Mesendoderm (in vitro differentiated cells): Measurements from ENCODE around the gene SPATA12.

Experiments used
- DNase-seq: peaks from one replicate; pipeline ENCODE4 v3.0.0; 2013
- H2AK5ac ChIP-seq: 2 replicates; pipeline ENCODE4 v1.6.1; 2013; ENCODE audit warnings: low read length, inconsistent platforms
- H2BK120ac ChIP-seq: 2 replicates; pipeline ENCODE4 v1.6.1; 2013; ENCODE audit warnings: low read depth, mild to moderate bottlenecking, low read length, moderate library complexity, mixed read lengths
- H2BK15ac ChIP-seq: replicated peaks from 2 replicates; pipeline ENCODE4 v1.6.1; 2013; ENCODE audit warnings: low read depth, mild to moderate bottlenecking, moderate library complexity
- H2BK5ac ChIP-seq: 2 replicates; pipeline ENCODE4 v1.6.1; 2013; ENCODE audit warnings: low read length, inconsistent platforms
- H3K18ac ChIP-seq: 2 replicates; pipeline ENCODE4 v1.6.1; 2013; ENCODE audit warnings: mild to moderate bottlenecking, low read length, mixed read lengths
- H3K23ac ChIP-seq: one replicate; pipeline ENCODE4 v1.6.1; 2013; ENCODE audit warnings: low read length
- H3K27ac ChIP-seq: 2 replicates; pipeline ENCODE4 v1.5.1; 2013; ENCODE audit warnings: low read depth, mild to moderate bottlenecking, inconsistent platforms, low read length, moderate library complexity
- H3K27me3 ChIP-seq: 2 replicates; pipeline ENCODE4 v1.6.1; 2013; ENCODE audit warnings: low read length, control low read depth, mild to moderate bottlenecking, inconsistent platforms; ENCODE audit not compliant: insufficient read depth, poor library complexity
- H3K36me3 ChIP-seq: 2 replicates; pipeline ENCODE4 v1.6.1; 2013; ENCODE audit warnings: low read length, inconsistent platforms; ENCODE audit not compliant: control insufficient read depth, insufficient read depth
- H3K4ac ChIP-seq: one replicate; pipeline ENCODE4 v1.6.1; 2013; ENCODE audit warnings: low read depth, mild to moderate bottlenecking, low read length, moderate library complexity
- H3K4me1 ChIP-seq: 2 replicates; pipeline ENCODE4 v1.6.1; 2013; ENCODE audit warnings: low read depth, low read length, inconsistent platforms; ENCODE audit not compliant: control insufficient read depth
- H3K4me2 ChIP-seq: 2 replicates; pipeline ENCODE4 v1.6.1; 2013; ENCODE audit warnings: low read length
- H3K4me3 ChIP-seq: 2 replicates; pipeline ENCODE4 v1.5.1; 2013; ENCODE audit warnings: mild to moderate bottlenecking, low read length
- H3K56ac ChIP-seq: one replicate; pipeline ENCODE4 v1.6.1; 2013; ENCODE audit warnings: low read length
- H3K79me1 ChIP-seq: 2 replicates; pipeline ENCODE4 v1.6.1; 2013; ENCODE audit warnings: low read length, inconsistent platforms
- H3K79me2 ChIP-seq: 2 replicates; pipeline ENCODE4 v1.6.1; 2013; ENCODE audit warnings: mild to moderate bottlenecking, low read length; ENCODE audit not compliant: control insufficient read depth, insufficient read depth
- H3K9ac ChIP-seq: 2 replicates; pipeline ENCODE4 v1.6.1; 2013; ENCODE audit warnings: low read length, inconsistent platforms
- H4K5ac ChIP-seq: one replicate; pipeline ENCODE4 v1.6.1; 2013; ENCODE audit warnings: low read length
- H4K8ac ChIP-seq: one replicate; pipeline ENCODE4 v1.6.1; 2013; ENCODE audit warnings: low read depth, mild to moderate bottlenecking, control low read depth, low read length, moderate library complexity
- WGBS: extraction: QIAGEN DNeasy Blood & Tissue Kit; methylation state at CpG from one replicate; pipeline ENCODE4 v1.1.7; 2013; ENCODE audit warnings: low lambda C conversion rate, missing lambda C conversion rate; ENCODE audit not compliant: insufficient coverage; ENCODE audit errors: extremely low coverage; 5-methylcytosine and 5-hydroxymethylcytosine counted together

Gene SPATA12

GRCh38 chr3:57109437-57110199 is 49.2 kb downstream of the SPATA12 start:
- H2BK120ac ChIP-seq: no peak overlapping the region
- H2AK5ac ChIP-seq: no peak overlapping the region
- H3K56ac ChIP-seq: no peak overlapping the region
- H3K27ac ChIP-seq: no peak overlapping the region
- peaks cover 9% of the 10 kb centered on the region for H3K79me1 ChIP-seq
- peaks cover 7% of the 10 kb centered on the region for H3K4me1 ChIP-seq
- H3K4me3 ChIP-seq: no peak overlapping the region
- H3K18ac ChIP-seq: no peak overlapping the region
- no peak overlapping the region for H3K23ac ChIP-seq
- no peak overlapping the region for H2BK5ac ChIP-seq
- peaks cover 25% of the 10 kb centered on the region for H3K36me3 ChIP-seq
- H4K8ac ChIP-seq: no peak overlapping the region
- H3K4ac ChIP-seq: no peak overlapping the region
- H3K4me2 ChIP-seq: no peak overlapping the region
- no peak overlapping the region for H4K5ac ChIP-seq
- no peak overlapping the region for H2BK15ac ChIP-seq
- H3K27me3 ChIP-seq: no peaks in the 10 kb centered on the region
- WGBS: no CpG with 5 or more reads among the region's 15 CpGs
- H3K79me2 ChIP-seq: peaks cover 4% of the 10 kb centered on the region
- H3K9ac ChIP-seq: no peak overlapping the region
- DNase-seq: no peak

GRCh38 chr3:57110214-57110613 is 49.8 kb downstream of the SPATA12 start:
- no peak overlapping the region for H3K9ac ChIP-seq
- H4K8ac ChIP-seq: no peak overlapping the region
- no peak for DNase-seq
- H2BK15ac ChIP-seq: no peak overlapping the region
- no peak overlapping the region for H3K27ac ChIP-seq
- no CpG with 5 or more reads among the region's 4 CpGs for WGBS
- no peaks in the 10 kb centered on the region for H3K27me3 ChIP-seq
- peaks cover 23% of the 10 kb centered on the region for H3K36me3 ChIP-seq
- peaks cover 4% of the 10 kb centered on the region for H3K79me2 ChIP-seq
- no peak overlapping the region for H3K4me2 ChIP-seq
- no peak overlapping the region for H2BK5ac ChIP-seq
- H3K56ac ChIP-seq: no peak overlapping the region
- no peak overlapping the region for H2BK120ac ChIP-seq
- no peak overlapping the region for H3K4me3 ChIP-seq
- no peak overlapping the region for H4K5ac ChIP-seq
- peaks cover 9% of the 10 kb centered on the region for H3K79me1 ChIP-seq
- no peak overlapping the region for H3K4ac ChIP-seq
- H3K18ac ChIP-seq: no peak overlapping the region
- H3K23ac ChIP-seq: no peak overlapping the region
- H2AK5ac ChIP-seq: no peak overlapping the region
- peaks cover 7% of the 10 kb centered on the region for H3K4me1 ChIP-seq

- Histone ChIP-seq H3K4me1 (peaks cover 11% of the 10 kb centered on the region), H3K36me3 (peaks cover 19% of the 10 kb centered on the region), H3K79me2 (peaks cover 4% of the 10 kb centered on the region), H3K4ac (no peak overlapping the region), H3K56ac (peak overlapping the region; percentile 47), H4K8ac (no peak overlapping the region), H3K9ac (no peak overlapping the region), H3K23ac (no peak overlapping the region), H3K4me2 (no peak overlapping the region), H2BK5ac (no peak overlapping the region), H3K18ac (no peak overlapping the region), H3K27ac (no peak overlapping the region), H3K27me3 (no peaks in the 10 kb centered on the region), H3K4me3 (no peak overlapping the region), H2AK5ac (no peak overlapping the region), H2BK120ac (no peak overlapping the region), H2BK15ac (no peak overlapping the region), H3K79me1 (peaks cover 9% of the 10 kb centered on the region), H4K5ac (no peak overlapping the region)
- WGBS: no CpG with 5 or more reads among the region's 14 CpGs
- no peak for DNase-seq
Observed at GRCh38 chr3:57110798-57111197, 50.3 kb downstream of the SPATA12 start.

- H3K79me1 ChIP-seq: peaks cover 9% of the 10 kb centered on the region
- peaks cover 16% of the 10 kb centered on the region for H3K36me3 ChIP-seq
- no peak overlapping the region for H3K9ac ChIP-seq
Observed at GRCh38 chr3:57112206-57112605, 51.7 kb downstream of the SPATA12 start.

GRCh38 chr3:57116501-57116900 is 56.0 kb downstream of the SPATA12 start:
- H4K5ac ChIP-seq: no peak overlapping the region
- H3K23ac ChIP-seq: no peak overlapping the region
- no peak overlapping the region for H3K4ac ChIP-seq
- no peak overlapping the region for H2BK120ac ChIP-seq
- no peak overlapping the region for H4K8ac ChIP-seq
- peaks cover 9% of the 10 kb centered on the region for H3K4me1 ChIP-seq
- H2BK5ac ChIP-seq: no peak overlapping the region
- no peak overlapping the region for H2AK5ac ChIP-seq
- no peak overlapping the region for H3K27ac ChIP-seq
- H2BK15ac ChIP-seq: no peak overlapping the region
- peaks cover 24% of the 10 kb centered on the region for H3K79me2 ChIP-seq
- H3K9ac ChIP-seq: no peak overlapping the region
- no CpG with 5 or more reads among the region's 3 CpGs for WGBS
- no peak overlapping the region for H3K4me3 ChIP-seq
- peaks cover 15% of the 10 kb centered on the region for H3K79me1 ChIP-seq
- no peak overlapping the region for H3K56ac ChIP-seq
- no peaks in the 10 kb centered on the region for H3K27me3 ChIP-seq
- peaks cover 8% of the 10 kb centered on the region for H3K36me3 ChIP-seq
- no peak overlapping the region for H3K4me2 ChIP-seq
- H3K18ac ChIP-seq: no peak overlapping the region
- no peak for DNase-seq

More at GRCh38 chr3:57112206-57112605, 51.7 kb downstream of the SPATA12 start:
- Histone ChIP-seq H4K8ac (no peak overlapping the region), H2AK5ac (no peak overlapping the region), H3K23ac (no peak overlapping the region), H3K4ac (no peak overlapping the region), H3K27me3 (no peaks in the 10 kb centered on the region), H2BK120ac (no peak overlapping the region), H3K4me3 (no peak overlapping the region), H2BK5ac (no peak overlapping the region), H3K4me1 (peaks cover 11% of the 10 kb centered on the region), H2BK15ac (no peak overlapping the region), H3K27ac (peak overlapping the region; percentile 39), H3K4me2 (no peak overlapping the region), H4K5ac (no peak overlapping the region), H3K56ac (no peak overlapping the region), H3K18ac (no peak overlapping the region), H3K79me2 (peaks cover 4% of the 10 kb centered on the region)
- WGBS: no CpG with 5 or more reads among the region's 5 CpGs
- peak; percentile 78 for DNase-seq

- no peak overlapping the region for H3K27ac ChIP-seq
- no peak overlapping the region for H4K5ac ChIP-seq
- H3K36me3 ChIP-seq: peaks cover 4% of the 10 kb centered on the region
- H4K8ac ChIP-seq: no peak overlapping the region
- no peak overlapping the region for H3K4me3 ChIP-seq
- no peak overlapping the region for H2BK15ac ChIP-seq
- no peak for DNase-seq
- H3K18ac ChIP-seq: no peak overlapping the region
- H3K79me2 ChIP-seq: peaks cover 37% of the 10 kb centered on the region
- no peak overlapping the region for H3K23ac ChIP-seq
- no peak overlapping the region for H2AK5ac ChIP-seq
- no peaks in the 10 kb centered on the region for H3K27me3 ChIP-seq
- H3K79me1 ChIP-seq: peaks cover 18% of the 10 kb centered on the region
- no CpG with 5 or more reads among the region's 3 CpGs for WGBS
- H3K56ac ChIP-seq: no peak overlapping the region
- peaks cover 9% of the 10 kb centered on the region for H3K4me1 ChIP-seq
- no peak overlapping the region for H3K4ac ChIP-seq
- no peak overlapping the region for H3K9ac ChIP-seq
- H2BK5ac ChIP-seq: no peak overlapping the region
- no peak overlapping the region for H2BK120ac ChIP-seq
- H3K4me2 ChIP-seq: no peak overlapping the region
Observed at GRCh38 chr3:57118254-57118653, 57.8 kb downstream of the SPATA12 start.
